MM.1S (cell line): Measurements from ENCODE around the gene LEMD2.

ENCODE experiments used
- DNase-seq: peaks from one replicate; pipeline ENCODE4 v3.0.0-alpha.2; 2015
- H2AFZ ChIP-seq: fragments of 300-600 bp; sonication (generic); 2 replicates; pipeline ENCODE4 v1.6.0; 2016; ENCODE audit warnings: antibody characterized with exemption, low read length
- H3F3A ChIP-seq: fragments of 300-600 bp; sonication (generic); 2 replicates; pipeline ENCODE4 v1.6.1; 2016; ENCODE audit warnings: mild to moderate bottlenecking, antibody characterized with exemption, low read length, moderate library complexity, mixed read lengths; ENCODE audit not compliant: insufficient read depth
- H3K27ac ChIP-seq: fragments of 300-600 bp; sonication (generic); 2 replicates; pipeline ENCODE4 v1.5.1; 2016; ENCODE audit warnings: mild to moderate bottlenecking, low read length
- H3K27me3 ChIP-seq: fragments of 300-600 bp; sonication (generic); replicated peaks from 2 replicates; pipeline ENCODE4 v1.6.0; 2016; ENCODE audit warnings: low read length; ENCODE audit not compliant: insufficient read depth
- H3K36me3 ChIP-seq: fragments of 300-600 bp; sonication (generic); replicated peaks from 2 replicates; pipeline ENCODE4 v1.6.1; 2016; ENCODE audit warnings: mild to moderate bottlenecking, low read length, mixed read lengths; ENCODE audit not compliant: insufficient read depth
- H3K4me1 ChIP-seq: fragments of 300-600 bp; sonication (generic); 2 replicates; pipeline ENCODE4 v1.6.1; 2016; ENCODE audit warnings: low read length, mixed read lengths
- H3K4me2 ChIP-seq: fragments of 300-600 bp; sonication (generic); 2 replicates; pipeline ENCODE4 v1.6.0; 2016; ENCODE audit warnings: low read depth, low read length
- H3K4me3 ChIP-seq: fragments of 300-600 bp; sonication (generic); 2 replicates; pipeline ENCODE4 v1.5.1; 2016; ENCODE audit warnings: low read length, mixed read lengths
- H3K79me2 ChIP-seq: fragments of 300-600 bp; sonication (generic); 2 replicates; pipeline ENCODE4 v1.6.1; 2016; ENCODE audit warnings: mixed run types, low read length, mixed read lengths
- H3K9ac ChIP-seq: fragments of 300-600 bp; sonication (generic); 2 replicates; pipeline ENCODE4 v1.6.1; 2016; ENCODE audit warnings: low read length, mixed read lengths
- H3K9me2 ChIP-seq: fragments of 300-600 bp; sonication (generic); replicated peaks from 2 replicates; pipeline ENCODE4 v1.6.1; 2016; ENCODE audit warnings: mild to moderate bottlenecking, low read length, mixed read lengths; ENCODE audit not compliant: insufficient read depth
- H3K9me3 ChIP-seq: fragments of 300-600 bp; sonication (generic); replicated peaks from 2 replicates; pipeline ENCODE4 v1.6.1; 2016; ENCODE audit warnings: mild to moderate bottlenecking, low read length, mixed read lengths; ENCODE audit not compliant: insufficient read depth
- H4K20me1 ChIP-seq: fragments of 300-600 bp; sonication (generic); 2 replicates; pipeline ENCODE4 v1.6.1; 2016; ENCODE audit warnings: mild to moderate bottlenecking, low read length, moderate library complexity, mixed read lengths; ENCODE audit not compliant: insufficient read depth
- CTCF ChIP-seq: fragments of 300-600 bp; sonication (generic); IDR thresholded peaks from 2 replicates; pipeline ENCODE4 v1.5.1; 2016; ENCODE audit warnings: antibody characterized with exemption, low read length, mixed read lengths
- EZH2 ChIP-seq: fragments of 300-600 bp; sonication (generic); optimal IDR thresholded peaks from 2 replicates; pipeline ENCODE3; 2017; ENCODE audit warnings: low read depth, mild to moderate bottlenecking, antibody characterized with exemption, low read length, mixed read lengths
- EZH2phosphoT487 ChIP-seq: fragments of 300-600 bp; sonication (generic); IDR thresholded peaks from 2 replicates; pipeline ENCODE4 v1.6.1; 2018; ENCODE audit warnings: antibody characterized with exemption, low read length

LEMD2 gene

GRCh38 chr6:33783781-33784520 is 5.0 kb downstream of the LEMD2 start:
- H3K27ac ChIP-seq, result no peak overlapping the region
- H3K4me3 ChIP-seq, result no peak overlapping the region
- H3K9ac ChIP-seq, result no peak overlapping the region
- no peak for DNase-seq
- no peak overlapping the region for H2AFZ ChIP-seq
- no peak for TF ChIP-seq EZH2phosphoT487
- no peak for TF ChIP-seq CTCF
- no peak for TF ChIP-seq EZH2
- peaks cover 33% of the 10 kb centered on the region for H3K79me2 ChIP-seq
- peaks cover 13% of the 10 kb centered on the region for H3K4me1 ChIP-seq
- no peaks in the 10 kb centered on the region for H3K36me3 ChIP-seq
- H3K27me3 ChIP-seq, result no peaks in the 10 kb centered on the region
- no peaks in the 10 kb centered on the region for H4K20me1 ChIP-seq
- H3K9me2 ChIP-seq, result no peaks in the 10 kb centered on the region
- no peaks in the 10 kb centered on the region for H3K9me3 ChIP-seq
- peaks cover 5% of the 10 kb centered on the region; the same call in 1 of the 2 replicates for H3F3A ChIP-seq
- no peak overlapping the region for H3K4me2 ChIP-seq

GRCh38 chr6:33782561-33782960 is 6.4 kb downstream of the LEMD2 start:
- TF ChIP-seq EZH2phosphoT487 (no peak), EZH2 (no peak), CTCF (no peak)
- H3K4me3 ChIP-seq, result no peak overlapping the region
- H3K9ac ChIP-seq, result no peak overlapping the region
- peaks cover 9% of the 10 kb centered on the region for H3K4me1 ChIP-seq
- no peaks in the 10 kb centered on the region for H3K9me2 ChIP-seq
- H3K27ac ChIP-seq, result no peak overlapping the region
- peaks cover 1% of the 10 kb centered on the region; the same call in 1 of the 2 replicates for H3F3A ChIP-seq
- no peaks in the 10 kb centered on the region for H3K36me3 ChIP-seq
- H2AFZ ChIP-seq, result no peak overlapping the region
- H3K9me3 ChIP-seq, result no peaks in the 10 kb centered on the region
- H3K27me3 ChIP-seq, result no peaks in the 10 kb centered on the region
- no peak overlapping the region for H3K4me2 ChIP-seq
- no peaks in the 10 kb centered on the region for H4K20me1 ChIP-seq
- DNase-seq, result no peak
- H3K79me2 ChIP-seq, result peaks cover 25% of the 10 kb centered on the region

- peaks cover 13% of the 10 kb centered on the region for H3K79me2 ChIP-seq
- TF ChIP-seq EZH2phosphoT487 (no peak), CTCF (no peak), EZH2 (no peak)
- H3K27ac ChIP-seq, result no peak overlapping the region
- H3F3A ChIP-seq, result no peaks in the 10 kb centered on the region
- no peaks in the 10 kb centered on the region for H4K20me1 ChIP-seq
- H3K4me3 ChIP-seq, result no peak overlapping the region
- no peaks in the 10 kb centered on the region for H3K27me3 ChIP-seq
- H3K9me3 ChIP-seq, result no peaks in the 10 kb centered on the region
- no peak for DNase-seq
- no peak overlapping the region for H3K9ac ChIP-seq
- H2AFZ ChIP-seq, result no peak overlapping the region
- no peaks in the 10 kb centered on the region for H3K36me3 ChIP-seq
- no peaks in the 10 kb centered on the region for H3K4me1 ChIP-seq
- no peak overlapping the region for H3K4me2 ChIP-seq
- no peaks in the 10 kb centered on the region for H3K9me2 ChIP-seq
These were observed 7.6 kb downstream of the LEMD2 start for GRCh38 chr6:33781131-33781975.
